ENCODE results near the gene SIRPB2. TPM values are rescaled to one million over a fixed set of nuclear protein-coding genes. Genes with fewer than 3 reads are reported as not detected.

Gene SIRPB2
- total RNA-seq, 1 donor from 2014 or later = 3.6 TPM

- DNase-seq (ENCODE audit: low spot score) = no peak
Measured at GRCh38 chr20:1471242-1471641, 20.0 kb downstream of the SIRPB2 start.

GRCh38 chr20:1469925-1470571 is 21.2 kb downstream of the SIRPB2 start:
- peak; percentile 85 for DNase-seq (ENCODE audit: low spot score)

- DNase-seq (ENCODE audit: low spot score) = no peak
Measured at GRCh38 chr20:1469306-1469905, 21.8 kb downstream of the SIRPB2 start.

GRCh38 chr20:1468117-1468624 is 23.0 kb downstream of the SIRPB2 start:
- DNase-seq (ENCODE audit: low spot score) = no peak

- no peak for DNase-seq (ENCODE audit: low spot score)
Measured at GRCh38 chr20:1467355-1468116, 23.7 kb downstream of the SIRPB2 start.

GRCh38 chr20:1467082-1467354 is 24.2 kb downstream of the SIRPB2 start:
- DNase-seq (ENCODE audit: low spot score) = no peak

GRCh38 chr20:1466211-1467081 is 24.8 kb downstream of the SIRPB2 start, which contains the start of gene NSFL1C:
Gene NSFL1C, minus strand, starts transcription at chr20:1466849. Its CDS starts 25 bp downstream, at chr20:1466824.
- peak; percentile 95 for DNase-seq (ENCODE audit: low spot score)

- no peak for DNase-seq (ENCODE audit: low spot score)
Measured at GRCh38 chr20:1465470-1466210, 25.6 kb downstream of the SIRPB2 start.

- DNase-seq (ENCODE audit: low spot score) = no peak
Measured at GRCh38 chr20:1463971-1464570, 27.1 kb downstream of the SIRPB2 start.

- no peak for DNase-seq (ENCODE audit: low spot score)
Measured at GRCh38 chr20:1462834-1463233, 28.4 kb downstream of the SIRPB2 start.

GRCh38 chr20:1462001-1462400 is 29.2 kb downstream of the SIRPB2 start:
- DNase-seq (ENCODE audit: low spot score) = no peak

- no peak for DNase-seq (ENCODE audit: low spot score)
Measured at GRCh38 chr20:1460275-1460674, 30.9 kb downstream of the SIRPB2 start.

GRCh38 chr20:1457992-1458391 is 33.2 kb downstream of the SIRPB2 start:
- no peak for DNase-seq (ENCODE audit: low spot score)

- no peak for DNase-seq (ENCODE audit: low spot score)
Measured at GRCh38 chr20:1456300-1456699, 34.9 kb downstream of the SIRPB2 start.

GRCh38 chr20:1450926-1451491 is 40.2 kb downstream of the SIRPB2 start:
- no peak for DNase-seq (ENCODE audit: low spot score)

- DNase-seq (ENCODE audit: low spot score) = no peak
Measured at GRCh38 chr20:1449370-1449769, 41.9 kb downstream of the SIRPB2 start.

GRCh38 chr20:1448081-1448620 is 43.1 kb downstream of the SIRPB2 start:
- no peak for DNase-seq (ENCODE audit: low spot score)

- DNase-seq (ENCODE audit: low spot score) = no peak
Measured at GRCh38 chr20:1446536-1446935, 44.7 kb downstream of the SIRPB2 start.

- DNase-seq (ENCODE audit: low spot score) = no peak
Measured at GRCh38 chr20:1443085-1443484, 48.1 kb downstream of the SIRPB2 start.

GRCh38 chr20:1442304-1442703 is 48.9 kb downstream of the SIRPB2 start:
- DNase-seq (ENCODE audit: low spot score) = no peak
